H1 (cell line): Measurements from ENCODE around the gene EML5. TPM values are rescaled to one million over a fixed set of nuclear protein-coding genes. Genes with fewer than 3 reads are reported as not detected.

Experiments
- CTCF ChIA-PET: fragments of 300-600 bp; sonication (Branson Sonifier 250); formaldehyde crosslinking; loops from one replicate; lab custom pipeline; 2021; ENCODE audit not compliant: partially characterized antibody; lab: Charles Lee
- POLR2A ChIA-PET: fragments of 300-600 bp; sonication (Branson Sonifier 250); formaldehyde crosslinking; loops from one replicate; lab custom pipeline; 2021; ENCODE audit warnings: inconsistent platforms; ENCODE audit not compliant: partially characterized antibody; lab: Charles Lee
- DNase-seq, 2 experiments: peaks; one replicate each; pipeline versions ENCODE4 v3.0.0 to v3.0.0-alpha.2; 2010 to 2022; ENCODE audit warnings: low spot score in 2 of 2, low read depth in 1 of 2, mixed read lengths in 1 of 2
- FAIRE-seq: peaks from 2 replicates; lab custom pipeline; 2011; peaks lifted over from hg19 to GRCh38; lab: Jason Lieb, UNC
- H2AFZ ChIP-seq: 2 replicates; pipeline ENCODE4 v1.8.1; 2012; ENCODE audit warnings: low read length, inconsistent platforms
- H2AK5ac ChIP-seq: 2 replicates; pipeline ENCODE4 v1.6.1; 2013; ENCODE audit warnings: low read depth, low read length
- H2BK120ac ChIP-seq: replicated peaks from 2 replicates; pipeline ENCODE3; 2013; ENCODE audit warnings: low read depth, low read length, inconsistent platforms
- H2BK12ac ChIP-seq: 2 replicates; pipeline ENCODE4 v1.6.1; 2013; ENCODE audit warnings: low read depth, low read length
- H2BK15ac ChIP-seq: 2 replicates; pipeline ENCODE4 v1.6.1; 2013; ENCODE audit warnings: low read length
- H2BK20ac ChIP-seq: 2 replicates; pipeline ENCODE4 v1.6.1; 2013; ENCODE audit warnings: low read length
- H2BK5ac ChIP-seq: 2 replicates; pipeline ENCODE4 v1.6.1; 2013; ENCODE audit warnings: low read depth, low read length
- H3K14ac ChIP-seq: 2 replicates; pipeline ENCODE4 v1.6.1; 2013; ENCODE audit warnings: inconsistent platforms; ENCODE audit not compliant: insufficient read length
- H3K18ac ChIP-seq: 2 replicates; pipeline ENCODE4 v1.6.1; 2013; ENCODE audit warnings: low read length; ENCODE audit errors: extremely low read depth
- H3K23ac ChIP-seq: 2 replicates; pipeline ENCODE4 v1.6.1; 2013; ENCODE audit warnings: inconsistent platforms; ENCODE audit not compliant: insufficient read length
- H3K23me2 ChIP-seq: 2 replicates; pipeline ENCODE4 v1.6.1; 2013; ENCODE audit warnings: low read depth, low read length
- H3K27ac ChIP-seq: 2 replicates; pipeline ENCODE4 v1.6.1; 2011; ENCODE audit warnings: low read depth, low read length, inconsistent platforms
- H3K27me3 ChIP-seq, 4 experiments: replicated peaks in 1 of 4; 1 replicate in 1 of 4; 2 replicates in 3 of 4; pipeline versions ENCODE4 v1.6.1 to v1.8.1; 2011 to 2013; ENCODE audit warnings: low read length in 3 of 4, mild to moderate bottlenecking in 3 of 4, inconsistent platforms in 2 of 4, mixed read lengths in 2 of 4, moderate library complexity in 1 of 4; ENCODE audit not compliant: control insufficient read depth in 3 of 4, insufficient read depth in 3 of 4; ENCODE audit errors: extremely low read depth in 1 of 4
- H3K36me3 ChIP-seq, 4 experiments: 2 replicates each; pipeline versions ENCODE4 v1.6.1 to v1.8.1; 2011 to 2013; ENCODE audit warnings: mild to moderate bottlenecking in 4 of 4, low read length in 3 of 4, moderate library complexity in 2 of 4, control low read depth in 1 of 4, inconsistent platforms in 1 of 4; ENCODE audit not compliant: insufficient read depth in 4 of 4, control insufficient read depth in 2 of 4
- H3K4ac ChIP-seq: replicated peaks from 2 replicates; pipeline ENCODE3; 2013; ENCODE audit warnings: low read length, low read depth, mixed read lengths, inconsistent platforms; ENCODE audit not compliant: insufficient read length
- H3K4me1 ChIP-seq, 4 experiments: replicated peaks in 1 of 4; 1 replicate in 1 of 4; 2 replicates in 3 of 4; pipeline versions ENCODE4 v1.6.1 to v1.8.1; 2011 to 2013; ENCODE audit warnings: low read length in 3 of 4, inconsistent platforms in 2 of 4, mixed read lengths in 1 of 4; ENCODE audit not compliant: insufficient read depth in 4 of 4, control insufficient read depth in 3 of 4
- H3K4me2 ChIP-seq, 2 experiments: 2 replicates each; pipeline versions ENCODE4 v1.6.1 to v1.8.1; 2011 to 2013; ENCODE audit warnings: low read depth in 2 of 2, low read length in 2 of 2, control low read depth in 1 of 2, inconsistent platforms in 1 of 2, mild to moderate bottlenecking in 1 of 2; ENCODE audit not compliant: insufficient read depth in 1 of 2
- H3K4me3 ChIP-seq, 4 experiments: fragments of 200-600, 300-600 bp in 1 of 4; sonication (generic), shearing (Covaris generic), sonication (Bioruptor Twin) in 1 of 4; 2 replicates each; pipeline versions ENCODE4 v1.5.1 to v1.8.1; 2011 to 2016; ENCODE audit warnings: low read length in 4 of 4, low read depth in 3 of 4, control low read depth in 2 of 4, inconsistent platforms in 2 of 4, mild to moderate bottlenecking in 2 of 4, mixed read lengths in 1 of 4, moderate library complexity in 1 of 4; ENCODE audit not compliant: insufficient read depth in 2 of 4; ENCODE audit errors: extremely low read depth in 1 of 4
- H3K56ac ChIP-seq: replicated peaks from 2 replicates; pipeline ENCODE3; 2013; ENCODE audit warnings: low read depth, mild to moderate bottlenecking, mixed read lengths, low read length, inconsistent platforms; ENCODE audit not compliant: insufficient read length
- H3K79me1 ChIP-seq: 2 replicates; pipeline ENCODE4 v1.6.1; 2013; ENCODE audit warnings: low read depth, low read length, control low read depth
- H3K79me2 ChIP-seq, 2 experiments: 2 replicates each; pipeline versions ENCODE4 v1.6.1 to v1.8.1; 2012 to 2013; ENCODE audit warnings: low read length in 2 of 2, mild to moderate bottlenecking in 2 of 2, inconsistent platforms in 1 of 2; ENCODE audit not compliant: insufficient read depth in 2 of 2, control insufficient read depth in 1 of 2
- H3K9ac ChIP-seq, 4 experiments: replicated peaks in 1 of 4; 1 replicate in 1 of 4; 2 replicates in 3 of 4; pipeline versions ENCODE4 v1.6.1 to v1.8.1; 2011 to 2013; ENCODE audit warnings: low read depth in 3 of 4, low read length in 3 of 4, control low read depth in 2 of 4, mild to moderate bottlenecking in 2 of 4, moderate library complexity in 2 of 4, inconsistent platforms in 1 of 4; ENCODE audit errors: extremely low read depth in 1 of 4
- H3K9me3 ChIP-seq, 2 experiments: 2 replicates each; pipeline versions ENCODE4 v1.6.1 to v1.8.1; 2012 to 2013; ENCODE audit warnings: mild to moderate bottlenecking in 2 of 2, moderate library complexity in 2 of 2, control low read depth in 1 of 2, inconsistent platforms in 1 of 2, low read depth in 1 of 2, low read length in 1 of 2, mixed read lengths in 1 of 2; ENCODE audit not compliant: insufficient read depth in 2 of 2
- H4K20me1 ChIP-seq, 2 experiments: replicated peaks in 1 of 2; 2 replicates each; pipeline versions ENCODE3 to v1.8.1; 2011 to 2013; ENCODE audit warnings: inconsistent platforms in 2 of 2, low read length in 2 of 2, mild to moderate bottlenecking in 1 of 2; ENCODE audit not compliant: insufficient read depth in 2 of 2, control insufficient read depth in 1 of 2
- H4K5ac ChIP-seq: 2 replicates; pipeline ENCODE4 v1.6.1; 2013; ENCODE audit warnings: low read length, low read depth, mixed read lengths, inconsistent platforms; ENCODE audit not compliant: insufficient read length
- H4K8ac ChIP-seq: 2 replicates; pipeline ENCODE4 v1.8.0; 2013; ENCODE audit warnings: mild to moderate bottlenecking, moderate library complexity, low read length, inconsistent platforms; ENCODE audit not compliant: insufficient read depth; ENCODE audit errors: extremely low read depth
- H4K91ac ChIP-seq: replicated peaks from 2 replicates; pipeline ENCODE3; 2013; ENCODE audit warnings: low read length, mixed read lengths, inconsistent platforms; ENCODE audit not compliant: insufficient read length
- KDM4A ChIP-seq: IDR thresholded peaks from one replicate; pipeline ENCODE4 v1.7.1; 2012; ENCODE audit warnings: low read depth, mild to moderate bottlenecking, moderate library complexity, low read length, inconsistent platforms; ENCODE audit not compliant: severe bottlenecking
- SRF ChIP-seq: IDR thresholded peaks from 2 replicates; pipeline ENCODE4 v1.6.1; 2011; ENCODE audit warnings: mild to moderate bottlenecking, low read depth, low read length, moderate library complexity
- WGBS, 2 experiments: shearing (Covaris generic) in 1 of 2; methylation state at CpG; one replicate each; pipeline versions ENCODE4 v1.1.6 to v1.1.7; 2013 to 2015; ENCODE audit warnings: low lambda C conversion rate in 2 of 2, mixed read lengths in 2 of 2, inconsistent platforms in 1 of 2, low coverage in 1 of 2, missing lambda C conversion rate in 1 of 2; ENCODE audit not compliant: insufficient replicate concordance in 2 of 2, insufficient coverage in 1 of 2, insufficient read length in 1 of 2; ENCODE audit errors: extremely low coverage in 1 of 2, missing lambda C conversion rate in 1 of 2; 5-methylcytosine and 5-hydroxymethylcytosine counted together
- polyA plus RNA-seq, 7 experiments: library from polyadenylated mRNA; depleted of rRNA in 3 of 7; stranded (reverse) in 5 of 7; unstranded in 2 of 7; fragments of >200 nt in 5 of 7; fragments of 200-250 nt in 2 of 7; gene quantifications; 1 replicate in 5 of 7; 2 replicates in 1 of 7; 4 replicates in 1 of 7; pipeline versions ENCODE4 v1.2.1 to v1.2.3, GENCODE V29; 2011 to 2013; ENCODE audit warnings: missing spikeins in 2 of 7, mixed read lengths in 2 of 7
- small RNA-seq: library from polyadenylated mRNA; stranded (forward); fragments of <200 nt; extraction: miRNeasy Mini kit (QIAGEN cat#:217004); gene quantifications from one replicate; pipeline ENCODE3, GENCODE V24; 2013; ENCODE audit not compliant: insufficient read depth
- total RNA-seq: library from RNA; stranded (reverse); fragmentation: NEBNext Ultra II Directional; extraction: Animal tissue kit (Norgen Biotek cat#: 25700); gene quantifications from 2 replicates; pipeline ENCODE4 v1.2.1, GENCODE V29; 2021

Gene EML5
- total and polyA plus RNA-seq, 2 of the 8 experiments (the other 6 are each of a cell fraction or from before 2014, with no cell fraction given), result 0.39 to 0.88 TPM

DNA sequence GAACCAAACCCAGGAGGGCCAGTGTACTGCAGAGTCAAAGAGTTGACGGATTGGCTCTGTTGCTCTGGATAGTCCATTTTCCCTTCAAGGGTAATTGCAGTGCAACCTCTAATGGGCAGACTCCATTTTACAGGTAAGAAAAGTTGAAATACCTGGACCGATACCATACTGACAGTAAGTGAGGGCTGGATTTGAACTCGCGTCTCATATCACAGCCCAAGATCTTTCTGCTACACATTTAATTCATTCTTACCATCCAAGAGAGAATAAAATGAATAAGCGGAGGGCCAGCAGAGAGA, 230.3 kb downstream of the EML5 start:
- Histone ChIP-seq H3K4me3 (peak overlapping the region; percentile 90 to 97 (median 92)), H3K9ac (peak overlapping the region in 3 of 4 experiments; percentile 26 to 94 (median 55); a peak in 6 of 7 replicates), H3K27me3 (no peaks in the 10 kb centered on the region), H3K23me2 (peaks cover 6% of the 10 kb centered on the region), H4K20me1 (peaks cover 3% of the 10 kb centered on the region in 2 experiments), H3K23ac (no peak overlapping the region), H2BK20ac (no peak overlapping the region), H3K79me2 (peaks cover 0 to 30% of the 10 kb centered on the region in 2 experiments; a peak in 3 of 4 replicates), H3K18ac (peak overlapping the region; percentile 34), H2BK12ac (no peak overlapping the region), H4K8ac (no peak overlapping the region), H3K27ac (peak overlapping the region; percentile 51), H3K14ac (no peak overlapping the region), H3K36me3 (peaks cover 0 to 17% (median under 1%) of the 10 kb centered on the region in 4 experiments; a peak in 3 of 8 replicates), H3K4ac (no peak overlapping the region), H2BK15ac (0 out of 2 replicates have a peak overlapping the region, but pooled peaks have one; percentile 46), H2AFZ (no peak overlapping the region), H3K79me1 (no peaks in the 10 kb centered on the region; the same call in 1 of the 2 replicates), H2BK5ac (no peak overlapping the region; the same call in 1 of the 2 replicates), H3K4me2 (peak overlapping the region; percentile 42 to 80), H2BK120ac (no peak overlapping the region), H4K91ac (no peak overlapping the region), H4K5ac (no peak overlapping the region), H3K56ac (no peak overlapping the region), H3K9me3 (no peaks in the 10 kb centered on the region), H2AK5ac (no peak overlapping the region; the same call in 1 of the 2 replicates), H3K4me1 (peaks cover 0 to 4% (median 2%) of the 10 kb centered on the region in 4 experiments; a peak in 5 of 7 replicates)
- TF ChIP-seq KDM4A (peak; percentile 11), SRF (no peak)
- POLR2A ChIA-PET, result interaction anchor here (1.5 to 1.9 kb wide), 2 partner anchors 11 to 120 kb away, joined by 4 to 12 read pairs; no protein-coding TSS in a partner anchor
- no peak for FAIRE-seq
- no peak for DNase-seq
- CTCF ChIA-PET, result no interaction called here
- 30% methylated on average over 4 of the region's 5 CpGs; no CpG with 5 or more reads in 1 of the 2 experiments for WGBS, 2 experiments

Small RNA genes within 50 kb of the gene (small RNA-seq; reads per million reads assigned to genes)
- gene RF00019, result not detected
- not detected for gene RNU4-92P

Other genes with a start within 250 kb of the EML5 start
- gene PTPN21, start 237.9 kb downstream of the EML5 start, total RNA-seq, result 16.1 and 18.0 TPM in 2 replicates
- gene PTPN21, start 237.9 kb downstream of the EML5 start, polyA plus RNA-seq (2011; rRNA removed), result 6.5 and 8.2 TPM in 2 replicates
- gene ZC3H14, start 229.9 kb downstream of the EML5 start, total RNA-seq, result 86.0 and 90.1 TPM in 2 replicates
- 58.3 and 99.1 TPM in 2 replicates for gene ZC3H14, start 229.9 kb downstream of the EML5 start, polyA plus RNA-seq (2011; rRNA removed)
- gene TTC8, start 31.7 kb upstream of the EML5 start, total RNA-seq, result 13.1 and 13.5 TPM in 2 replicates
- 9.7 and 13.1 TPM in 2 replicates for gene TTC8, start 31.7 kb upstream of the EML5 start, polyA plus RNA-seq (2011; rRNA removed)